ENCODE results near the gene KIF3B. TPM values are rescaled to one million over a fixed set of nuclear protein-coding genes. Genes with fewer than 3 reads are reported as not detected.
A peak's percentile ranks its signal among the peaks of the same experiment; 100 is the strongest.

The KIF3B gene
- total and polyA plus RNA-seq, 2 of the 13 experiments (the other 11 are each of a cell fraction or from before 2014, with no cell fraction given): 23.6 to 28.8 TPM

GRCh38 chr20:32338665-32339064 lies 61.2 kb downstream of the KIF3B start (continued):
- TF ChIP-seq ZNF580 (CRISPR knock-in tag; IDR thresholded peaks at IDR 0.05; ENCODE audit: borderline replicate concordance, low read depth): no peak
- no peak for TF ChIP-seq PAWR (CRISPR knock-in tag; IDR thresholded peaks at IDR 0.05; ENCODE audit: borderline replicate concordance)
- TF ChIP-seq CC2D1A (CRISPR knock-in tag; IDR thresholded peaks at IDR 0.05): no peak
- TF ChIP-seq ZBTB38 (CRISPR knock-in tag; IDR thresholded peaks at IDR 0.05): no peak
- TF ChIP-seq ZNF446 (CRISPR knock-in tag; IDR thresholded peaks at IDR 0.05): no peak
- no peak for TF ChIP-seq HNRNPH1 (optimal IDR thresholded peaks at IDR 0.05; ENCODE audit: low read depth, low read length)
- TF ChIP-seq ZNF484 (CRISPR knock-in tag; IDR thresholded peaks at IDR 0.05; ENCODE audit: borderline replicate concordance, low read depth): no peak
- no peak for TF ChIP-seq ZNF615 (CRISPR knock-in tag; IDR thresholded peaks at IDR 0.05; ENCODE audit: borderline replicate concordance)
- TF ChIP-seq ATF5 (CRISPR knock-in tag; IDR thresholded peaks at IDR 0.05; ENCODE audit: low read depth): peak; percentile 19; the same call in 1 of the 2 replicates
- no peak for TF ChIP-seq ZNF18 (CRISPR knock-in tag; IDR thresholded peaks at IDR 0.05; ENCODE audit: insufficient replicate concordance)
- peak; percentile 94; the same call in 1 of the 2 replicates for TF ChIP-seq ZNF572 (CRISPR knock-in tag; IDR thresholded peaks at IDR 0.05)
- TF ChIP-seq HMG20A (CRISPR knock-in tag; IDR thresholded peaks at IDR 0.05; ENCODE audit: borderline replicate concordance): peak; percentile 61; the same call in 1 of the 2 replicates
- TF ChIP-seq SOX13 (IDR thresholded peaks at IDR 0.05): no peak
- TF ChIP-seq SOX13 (CRISPR knock-in tag; conservative IDR thresholded peaks at IDR 0.05 in 1 of 2, IDR thresholded peaks at IDR 0.05 in 1 of 2): peak in 1 of 2 experiments; percentile 68; a peak in 2 of 4 replicates
- peak; percentile 68; the same call in 1 of the 2 replicates for TF ChIP-seq HNF4A (CRISPR knock-in tag; IDR thresholded peaks at IDR 0.05)
- no peak for TF ChIP-seq ZNF720 (CRISPR knock-in tag; IDR thresholded peaks at IDR 0.05)
- TF ChIP-seq CBX2 (IDR thresholded peaks at IDR 0.05; ENCODE audit: low read depth, low read length): no peak
- no peak for TF ChIP-seq CBX2 (CRISPR knock-in tag; IDR thresholded peaks at IDR 0.05; ENCODE audit: low read depth)
- no peak for TF ChIP-seq ZNF850 (CRISPR knock-in tag; conservative IDR thresholded peaks at IDR 0.05)
- no peak for TF ChIP-seq ZNF737 (CRISPR knock-in tag; IDR thresholded peaks at IDR 0.05; ENCODE audit: borderline replicate concordance)
- TF ChIP-seq ARNT (IDR thresholded peaks at IDR 0.05): no peak
- TF ChIP-seq SIN3B (IDR thresholded peaks at IDR 0.05; ENCODE audit: low read length): no peak
- TF ChIP-seq ATF6 (CRISPR knock-in tag; conservative IDR thresholded peaks at IDR 0.05): no peak
